GM21717 (cell line): ENCODE data around the gene URB2.
A peak's percentile ranks its signal among the peaks of the same experiment; 100 is the strongest.

Experiments used
- ATAC-seq: cut with Tn5 transposase; IDR thresholded peaks from one replicate; pipeline ENCODE4 v1.9.1; 2021; ENCODE audit warnings: mild to moderate bottlenecking, moderate library complexity; ENCODE audit not compliant: unreplicated experiment

URB2 gene

DNA sequence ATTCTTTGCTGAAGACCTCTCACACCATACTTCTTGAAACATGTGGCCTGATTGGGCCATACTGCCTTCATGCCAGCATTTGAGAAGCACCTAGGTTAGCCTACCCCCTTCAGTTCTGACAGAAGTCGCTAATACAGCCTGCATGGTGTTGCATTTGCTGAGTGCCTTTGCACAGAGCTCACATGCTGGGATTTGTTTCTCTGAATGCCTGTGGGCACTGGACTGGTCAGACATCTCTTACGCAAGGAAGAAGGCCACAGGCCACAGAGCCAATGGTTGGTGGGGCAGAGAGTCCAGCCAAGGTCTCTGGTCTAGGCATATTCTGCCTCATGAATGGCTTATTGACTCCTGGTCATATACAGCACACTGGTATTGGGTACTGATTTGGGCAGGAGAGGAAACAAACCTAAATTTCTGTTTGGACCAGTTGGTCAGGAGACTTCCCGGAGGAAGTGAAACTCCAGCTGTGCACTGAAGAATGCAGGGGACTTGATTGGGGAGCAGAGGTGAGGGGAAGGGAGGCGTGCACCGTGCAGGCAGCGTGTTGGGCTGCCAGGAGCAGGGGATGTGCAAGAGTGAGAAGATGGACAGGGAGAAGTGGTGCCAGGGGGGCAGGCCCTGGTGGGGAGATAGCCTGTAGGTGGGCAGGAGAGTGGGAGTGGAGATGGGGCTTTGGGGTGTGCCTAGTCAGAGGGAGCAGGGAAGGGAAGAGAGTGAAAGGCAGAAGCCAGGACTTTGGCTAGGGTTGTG lies 18.1 kb downstream of the URB2 start:
- ATAC-seq = peak; percentile 60

DNA sequence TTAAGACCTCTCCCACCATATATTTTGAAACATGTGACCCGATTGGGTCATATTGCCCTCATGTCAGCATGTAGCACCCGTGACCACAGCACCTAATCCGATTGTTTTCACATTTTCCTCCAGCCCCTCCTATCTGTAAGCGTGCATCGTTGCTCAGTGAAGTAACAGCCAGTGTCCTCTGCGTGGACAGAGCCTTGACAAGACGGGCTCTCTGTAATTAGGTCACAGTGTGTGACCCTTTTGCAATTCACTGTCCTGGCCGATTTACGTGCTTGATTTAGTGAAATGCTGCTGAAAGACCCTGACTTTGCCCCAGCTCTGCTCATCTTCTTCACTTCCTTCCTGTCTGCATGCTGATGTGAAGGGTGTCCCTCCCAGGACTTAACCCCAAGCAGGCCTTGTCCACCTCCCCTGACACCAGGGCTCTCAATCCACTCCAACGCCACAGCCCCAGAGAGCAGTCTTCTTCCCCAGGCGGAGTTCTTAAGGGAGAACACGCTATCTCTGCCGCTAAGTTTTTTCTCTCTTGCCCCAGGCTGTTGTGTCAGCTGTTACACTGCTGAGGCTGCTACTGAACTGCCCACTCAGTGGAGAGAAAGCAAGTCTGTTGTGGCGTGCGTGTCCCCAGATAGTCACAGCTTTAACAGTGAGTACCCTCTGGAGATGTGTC lies 19.4 kb downstream of the URB2 start:
- no peak for ATAC-seq

DNA sequence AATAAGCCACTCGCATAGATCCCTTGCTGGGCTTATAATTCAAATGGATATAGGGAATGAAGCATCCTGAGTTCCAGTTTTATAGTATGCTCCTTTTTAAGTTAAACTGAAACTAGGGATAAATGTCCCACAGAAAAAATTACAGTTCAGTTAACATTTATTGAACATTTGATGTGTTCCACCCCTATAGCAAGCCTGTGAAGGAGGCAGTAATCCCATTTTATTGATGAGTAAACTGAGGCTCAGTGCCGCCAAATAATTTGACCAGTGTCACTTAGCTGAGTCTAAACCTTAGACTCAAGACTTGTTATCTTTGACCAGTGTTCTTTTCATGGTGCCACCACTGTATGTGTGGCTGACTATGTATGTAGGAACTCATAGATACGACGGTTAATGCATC lies 22.4 kb downstream of the URB2 start:
- ATAC-seq = no peak

DNA sequence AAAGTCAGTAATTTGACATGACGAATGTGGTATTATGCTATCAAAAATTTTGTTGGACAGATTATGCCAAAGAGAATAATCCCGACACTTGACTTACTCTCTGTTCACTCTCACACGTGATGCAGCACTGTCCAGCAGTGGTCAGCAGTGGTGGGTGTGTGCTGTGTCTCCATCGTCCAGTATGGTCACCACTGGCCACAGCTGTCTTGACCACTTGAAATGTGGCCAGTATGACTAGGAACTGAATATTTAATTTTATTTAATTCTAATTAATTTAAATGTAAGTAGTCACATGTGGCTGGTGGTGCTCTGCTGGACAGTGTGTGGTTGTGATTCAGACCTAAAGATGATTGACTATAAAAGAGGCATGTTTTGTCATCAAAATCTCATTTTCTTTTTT lies 24.0 kb downstream of the URB2 start:
- ATAC-seq = no peak

DNA sequence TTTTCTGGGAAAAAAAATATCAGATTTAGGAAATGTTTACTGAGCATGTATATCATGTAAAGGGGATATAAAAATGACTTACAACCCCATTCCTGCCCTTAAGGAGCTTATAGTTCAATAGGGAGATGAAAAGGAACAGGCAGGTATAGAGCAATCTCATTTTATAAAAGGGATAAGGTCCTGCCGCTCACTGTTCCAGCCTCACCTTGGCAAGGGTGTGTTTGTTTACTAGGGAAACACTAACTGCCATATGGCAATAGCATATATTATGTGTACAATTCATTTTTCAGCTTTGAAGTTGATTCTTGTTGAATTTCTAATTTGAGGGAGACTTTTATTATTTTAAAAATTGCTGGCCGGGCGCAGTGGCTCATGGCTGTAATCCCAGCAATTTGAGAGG lies 25.5 kb downstream of the URB2 start:
- ATAC-seq = no peak

DNA sequence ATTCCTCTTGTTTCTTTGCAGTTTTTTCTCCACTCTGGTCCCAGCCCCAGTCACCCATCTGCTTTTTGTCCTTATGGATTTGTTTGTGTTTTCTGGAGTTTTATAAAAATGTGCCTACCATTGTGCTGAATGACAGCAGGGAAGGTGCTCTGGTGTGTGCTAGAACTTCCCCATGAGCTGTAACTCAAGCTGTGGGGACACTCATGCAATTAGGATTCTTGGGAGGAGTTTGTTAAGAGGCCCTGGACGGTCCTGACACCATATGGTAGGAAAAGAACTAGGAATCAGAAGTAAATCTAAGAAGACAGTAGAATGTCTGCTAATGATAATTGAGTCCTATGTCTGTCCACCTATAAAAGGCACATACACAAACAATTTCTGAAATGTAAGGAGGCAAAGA lies 27.4 kb downstream of the URB2 start:
- no peak for ATAC-seq

DNA sequence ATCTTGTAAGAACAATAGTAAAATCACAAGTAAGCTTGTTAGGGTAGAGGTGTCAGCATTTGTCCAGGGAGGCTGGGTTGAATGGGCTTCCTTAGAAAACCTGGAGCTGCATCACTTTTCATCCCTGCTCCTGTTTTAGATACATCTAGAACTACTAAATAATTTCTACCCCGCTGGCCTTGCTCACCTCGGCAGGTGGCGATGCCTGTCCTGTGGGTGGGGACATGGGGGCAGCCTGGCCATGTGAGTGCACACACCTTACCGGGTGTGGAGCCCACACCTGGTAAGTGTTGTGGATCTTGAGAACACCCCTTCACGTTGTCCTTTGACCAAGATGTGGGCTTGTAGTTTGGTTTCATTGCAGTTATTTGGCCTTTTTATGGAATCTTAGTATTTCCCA lies 29.7 kb downstream of the URB2 start:
- ATAC-seq = no peak

DNA sequence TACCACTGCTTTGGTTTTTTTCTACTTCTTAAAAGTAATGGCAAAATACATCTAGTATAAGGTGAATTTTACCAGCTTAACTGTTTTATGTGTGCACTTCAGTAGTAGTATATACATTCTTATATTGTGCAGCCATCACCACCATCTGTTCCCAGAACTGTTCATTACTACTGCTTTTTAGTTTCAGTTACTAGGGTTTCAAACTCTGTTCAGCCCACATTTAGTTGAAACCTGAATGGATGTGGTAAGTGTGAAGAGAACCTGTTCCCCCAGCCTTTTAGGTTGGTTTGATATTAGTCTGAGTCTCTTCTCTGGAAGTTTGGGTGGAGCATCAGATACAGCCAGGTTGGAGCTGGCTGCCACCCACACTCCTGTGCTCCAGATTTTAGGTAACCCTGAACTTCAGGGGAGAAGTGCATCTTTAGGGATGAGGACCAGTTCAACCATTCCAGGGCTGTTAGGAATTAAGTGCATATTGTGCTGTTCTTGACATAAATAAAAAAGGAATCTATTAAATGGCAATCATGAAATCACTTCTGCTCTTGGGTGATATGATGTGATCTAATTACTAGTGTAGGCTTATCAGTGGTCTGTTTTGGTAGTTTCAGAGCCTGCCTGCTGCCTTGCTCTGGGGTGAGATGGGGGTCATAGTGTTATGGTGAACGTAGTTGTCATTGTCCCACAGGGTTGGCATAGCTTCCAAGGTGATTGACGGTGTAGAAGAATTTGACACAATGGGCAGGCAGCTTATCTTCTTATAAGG lies 32.1 kb downstream of the URB2 start:
- peak; percentile 68 for ATAC-seq

DNA sequence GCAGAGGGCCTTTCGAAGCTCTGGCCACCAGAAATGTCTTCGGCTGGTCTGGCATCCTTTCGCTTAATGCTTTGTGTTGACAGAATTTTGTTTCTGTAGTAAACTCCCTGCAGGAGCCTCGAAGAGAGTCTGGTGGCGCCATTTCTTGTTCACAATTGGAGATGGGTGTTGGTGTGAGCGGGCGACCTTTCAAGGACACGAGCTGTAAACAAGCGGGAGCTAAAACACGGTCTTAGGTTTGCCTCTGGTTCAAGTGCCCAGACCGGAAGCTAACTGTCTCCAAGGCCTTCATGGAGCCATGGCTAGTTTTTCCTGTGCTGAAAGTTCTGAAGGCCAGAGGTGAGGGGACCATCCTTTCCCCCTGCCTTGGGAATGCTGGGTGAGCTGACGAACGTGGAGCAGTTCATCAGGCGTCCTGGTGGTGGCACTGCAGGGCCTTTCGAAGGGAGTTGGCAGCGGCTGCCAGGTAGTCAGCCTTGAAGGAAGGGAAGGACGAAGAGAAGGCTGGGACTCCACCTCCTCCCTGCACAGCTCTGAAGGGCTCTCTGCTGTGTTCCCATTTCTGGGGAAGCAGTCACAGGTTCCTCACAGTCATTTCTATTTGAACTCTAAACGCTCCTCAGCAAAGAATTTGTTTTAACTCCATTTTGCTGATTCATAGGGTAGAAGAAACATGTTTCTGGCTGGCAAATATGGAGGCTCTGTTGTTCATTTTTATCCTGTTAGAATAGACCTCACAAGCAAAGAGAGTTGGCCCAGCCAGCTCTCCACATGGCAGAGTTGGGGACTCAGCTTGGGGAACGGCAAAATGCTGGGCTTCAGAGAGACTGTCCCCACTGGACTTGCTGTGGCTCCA lies 35.2 kb downstream of the URB2 start:
- peak; percentile 77 for ATAC-seq

DNA sequence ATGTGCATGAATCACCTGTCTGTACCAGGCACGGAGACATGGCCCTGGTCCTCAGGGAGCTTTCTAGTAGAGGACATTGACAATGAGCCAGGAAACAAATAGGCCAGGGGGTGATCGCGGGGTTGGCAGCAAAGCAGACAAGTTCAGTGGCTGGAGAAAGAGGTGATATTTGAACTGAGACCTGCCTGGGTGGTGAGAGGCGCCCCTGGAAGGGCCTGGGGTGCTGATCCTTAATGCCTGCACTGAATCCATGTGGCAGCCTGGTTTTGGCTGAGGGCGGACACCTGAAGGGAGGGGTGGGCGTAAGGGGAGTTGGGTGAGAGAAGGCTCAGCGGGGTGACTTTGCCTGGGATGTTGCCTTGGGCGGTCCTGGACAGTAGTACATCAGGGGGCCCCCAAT lies 35.9 kb downstream of the URB2 start:
- ATAC-seq = no peak

DNA sequence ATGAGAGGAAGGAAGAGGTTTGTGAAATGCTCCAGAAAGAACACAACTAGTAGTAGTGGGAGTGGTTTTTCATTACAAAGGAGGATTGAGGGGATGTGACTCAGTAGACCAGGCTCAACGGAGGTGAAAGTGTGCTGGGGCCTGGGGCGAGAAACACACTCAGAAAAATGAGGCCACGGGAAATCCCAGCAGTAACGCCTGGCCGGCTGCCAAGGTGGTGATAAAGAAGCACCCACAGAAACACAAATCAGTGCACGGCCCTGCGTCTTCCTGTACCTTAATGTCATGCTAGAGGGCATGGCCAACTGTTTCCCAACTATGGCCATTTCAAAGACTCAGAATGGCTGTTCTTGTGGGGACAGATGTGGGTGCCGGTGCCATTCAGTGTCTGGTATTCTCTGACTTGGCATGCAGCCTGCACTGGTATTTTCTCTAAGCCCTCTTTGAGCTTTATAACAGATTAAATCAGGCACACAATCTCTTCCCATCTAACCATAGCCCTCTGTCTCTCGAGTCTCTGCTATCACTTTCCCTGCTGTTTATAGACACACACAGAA lies 38.2 kb downstream of the URB2 start:
- ATAC-seq = peak; percentile 59

DNA sequence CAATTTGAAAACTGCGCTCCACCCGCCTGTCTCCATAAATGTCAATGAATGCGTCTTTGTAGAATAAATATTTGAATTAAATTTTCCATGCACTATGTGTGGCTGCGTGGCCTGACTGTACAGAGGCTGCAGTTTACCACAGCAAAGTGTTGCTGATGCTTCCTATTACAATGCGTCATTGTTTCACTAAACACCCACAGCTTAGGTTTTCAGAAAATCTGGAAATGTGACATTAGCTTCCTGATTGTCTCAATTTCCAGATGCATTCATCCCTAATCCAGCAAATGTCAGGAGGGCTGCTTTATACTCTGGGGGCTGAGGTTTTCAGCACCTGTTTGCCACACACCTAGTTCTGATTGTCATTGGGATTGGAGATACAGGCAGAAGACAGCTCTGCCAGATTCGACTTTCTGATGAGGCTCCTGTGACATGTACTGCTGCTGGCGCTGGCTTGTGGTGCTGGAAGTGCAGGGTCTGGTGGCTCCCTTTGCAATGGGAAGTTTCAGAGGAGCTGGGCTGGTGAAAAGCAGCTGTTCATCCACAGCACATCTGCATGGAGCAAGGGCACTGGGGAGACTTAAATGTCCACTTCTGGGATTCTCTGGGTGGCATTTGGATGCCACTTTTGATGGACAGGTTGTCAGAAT lies 40.0 kb downstream of the URB2 start:
- ATAC-seq = no peak

DNA sequence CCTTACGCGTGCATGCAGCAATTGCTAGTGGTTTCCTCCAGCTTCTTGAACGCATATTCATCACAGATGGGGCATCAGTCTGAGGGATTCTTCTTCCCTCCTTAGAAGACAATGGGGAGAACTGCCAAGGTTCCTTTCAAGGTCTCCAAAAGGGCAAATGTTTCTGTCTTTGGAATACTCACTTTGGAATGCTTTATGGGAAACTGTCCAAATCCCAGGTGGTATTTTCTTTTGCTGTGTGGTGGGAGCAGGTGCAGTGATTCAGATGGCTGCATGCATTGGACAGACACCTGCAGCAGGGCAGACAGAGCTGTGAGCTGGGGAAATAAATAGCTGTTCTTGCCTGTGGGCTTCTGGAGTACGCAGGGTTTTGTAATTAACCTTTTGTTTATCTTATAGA lies 40.5 kb downstream of the URB2 start:
- no peak for ATAC-seq

DNA sequence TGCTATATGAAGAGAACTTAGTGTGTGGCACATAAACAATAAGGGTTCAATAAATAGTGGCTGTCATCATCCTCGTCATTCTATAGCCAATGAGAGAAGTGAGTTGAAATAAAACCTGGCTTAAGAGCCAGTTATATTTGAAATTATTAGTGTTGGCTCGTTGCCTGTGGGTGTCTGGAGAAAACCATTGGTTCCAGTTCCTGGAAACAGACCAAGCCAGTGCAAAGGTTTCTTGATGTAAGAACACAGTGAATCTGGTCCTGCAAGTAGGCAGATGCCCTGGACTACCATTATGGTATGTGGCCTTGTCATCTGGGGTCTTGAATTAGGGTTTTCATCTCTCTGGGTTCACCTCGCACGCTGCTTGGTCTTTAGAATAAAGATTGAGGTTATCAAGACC lies 43.3 kb downstream of the URB2 start:
- no peak for ATAC-seq

DNA sequence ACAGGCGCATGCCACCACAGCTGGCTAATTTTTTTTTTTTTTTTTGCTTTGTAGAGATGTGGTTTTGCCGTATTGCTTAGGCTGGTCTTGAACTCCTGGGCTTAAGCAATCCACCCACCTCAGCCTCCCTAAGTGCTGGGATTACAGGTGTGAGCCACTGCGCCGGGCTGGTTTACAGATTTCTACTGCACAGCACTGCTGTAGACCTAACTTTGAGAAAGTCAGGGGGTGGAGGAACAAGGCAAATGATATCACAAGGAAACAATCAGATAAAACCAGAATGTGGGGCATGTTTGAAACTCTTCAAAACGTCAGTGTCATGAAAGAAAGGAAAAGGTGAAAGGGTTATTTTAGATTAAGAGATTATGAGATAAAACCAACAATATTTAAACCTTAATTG lies 45.3 kb downstream of the URB2 start:
- ATAC-seq = no peak

DNA sequence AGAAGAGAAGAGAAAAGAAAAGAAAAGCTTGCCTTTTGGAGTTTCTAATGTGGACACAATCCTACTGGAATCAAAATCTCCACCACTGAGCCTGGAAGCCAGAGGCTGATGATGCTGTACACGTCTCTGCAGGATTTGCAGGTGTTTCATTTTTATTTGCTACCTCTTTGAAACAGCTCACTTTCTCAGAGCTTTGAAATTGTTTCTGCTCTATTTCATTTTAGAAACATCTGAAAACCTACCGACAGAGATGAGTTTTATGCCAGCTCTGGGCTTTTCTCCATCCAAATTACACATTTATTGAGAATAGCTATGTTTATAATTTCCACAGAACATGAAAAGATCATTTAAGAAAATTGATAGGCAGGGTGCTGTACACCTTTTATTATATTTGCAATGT lies 46.2 kb downstream of the URB2 start:
- no peak for ATAC-seq

DNA sequence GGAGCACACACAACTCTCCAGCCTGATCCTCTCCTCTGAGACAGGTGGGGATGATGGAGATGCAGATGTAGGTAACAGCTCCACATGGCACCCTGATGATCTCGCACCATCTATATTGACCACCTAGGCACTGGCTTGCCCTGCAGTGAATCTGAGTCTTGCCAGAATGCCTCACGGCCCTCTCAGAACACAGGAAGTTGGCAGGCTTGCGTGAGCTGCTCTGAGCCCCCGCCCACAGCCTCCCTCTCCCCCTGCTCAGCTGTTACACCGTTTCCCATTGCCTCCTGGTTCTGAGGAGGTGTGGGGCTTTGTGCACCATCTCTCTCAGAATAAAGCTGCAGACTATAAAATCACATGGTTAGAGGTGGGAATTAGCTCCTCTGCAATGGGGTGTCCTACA lies 48.0 kb downstream of the URB2 start:
- ATAC-seq = no peak

DNA sequence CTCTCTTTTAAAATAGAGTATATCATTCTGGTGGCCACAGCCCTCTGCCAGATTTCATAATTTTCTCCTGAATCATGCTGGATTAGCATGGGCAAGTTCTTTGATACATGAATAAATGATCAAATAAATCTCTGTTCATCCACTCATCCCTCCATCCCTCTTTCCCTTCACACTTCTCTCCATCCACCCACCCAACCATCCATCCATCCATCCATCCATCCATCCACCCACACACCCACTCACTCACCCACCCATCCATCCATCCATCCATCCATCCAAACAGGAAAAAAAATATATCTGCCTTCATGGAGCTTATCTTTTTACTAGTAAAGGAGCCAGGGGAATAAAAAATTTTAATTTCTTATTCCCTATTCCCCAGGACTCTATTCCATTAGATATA lies 49.3 kb downstream of the URB2 start:
- ATAC-seq = no peak

DNA sequence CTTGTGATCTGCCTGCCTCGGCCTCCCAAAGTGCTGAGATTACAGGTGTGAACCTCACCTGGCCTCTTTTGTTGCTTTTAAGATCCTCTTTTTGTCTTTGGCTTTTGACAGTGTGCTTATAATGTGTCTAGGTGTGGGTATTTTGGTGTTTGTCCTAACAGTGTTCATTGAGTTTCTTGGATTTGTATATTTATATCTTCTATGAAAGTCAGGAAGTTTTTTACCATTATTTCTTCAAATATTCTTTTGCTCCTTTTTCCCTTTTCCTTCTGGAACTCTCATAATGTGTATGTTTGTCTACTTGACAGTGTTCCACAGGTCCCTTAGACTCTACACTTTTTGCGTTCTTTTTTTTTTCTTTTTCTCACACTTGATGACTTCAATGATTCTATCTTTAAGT lies 59.1 kb downstream of the URB2 start:
- ATAC-seq = no peak

DNA sequence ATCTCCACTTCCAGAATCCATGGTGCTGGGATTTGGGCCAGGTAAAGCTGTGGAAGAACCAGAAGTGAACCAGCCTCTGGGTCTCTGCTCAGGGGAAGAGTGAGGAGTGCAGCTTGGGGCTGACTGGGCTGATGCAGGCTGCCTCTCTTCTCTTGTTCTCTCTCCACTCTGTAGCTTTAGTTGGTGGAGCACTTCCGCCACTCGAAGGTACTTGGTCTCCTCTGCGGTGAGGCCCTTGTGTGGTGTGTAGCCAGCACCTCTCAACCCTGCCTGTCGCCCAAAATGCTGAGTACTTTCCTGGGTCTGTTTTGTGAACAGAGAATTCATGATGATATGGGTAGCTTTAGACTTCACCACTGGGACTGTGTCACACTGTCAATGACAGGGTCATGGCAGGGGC lies 63.2 kb downstream of the URB2 start:
- no peak for ATAC-seq
